H1 (cell line): ENCODE data around the gene PTPRD.

Experiments used
- ASH2L ChIP-seq: fragments of 200-600, 300-600 bp; sonication (generic); IDR thresholded peaks from one replicate; pipeline ENCODE4 v1.7.1; 2017; ENCODE audit warnings: low read length
- ATF2 ChIP-seq: IDR thresholded peaks from 2 replicates; pipeline ENCODE4 v1.6.1; 2012; ENCODE audit warnings: low read length, inconsistent platforms
- BCL11A ChIP-seq, 2 experiments: IDR thresholded peaks; one replicate each; pipeline ENCODE4 v1.6.1; 2011; ENCODE audit warnings: low read depth in 2 of 2, low read length in 2 of 2, mild to moderate bottlenecking in 2 of 2
- CTCF ChIP-seq, 3 experiments: IDR thresholded peaks; 1 replicate in 2 of 3; 2 replicates in 1 of 3; pipeline versions ENCODE4 v1.5.1 to v1.6.1; 2011; ENCODE audit warnings: low read length in 3 of 3, mild to moderate bottlenecking in 3 of 3, inconsistent platforms in 2 of 3, low read depth in 1 of 3, moderate library complexity in 1 of 3; ENCODE audit not compliant: insufficient read depth in 1 of 3; ENCODE audit errors: control extremely low read depth in 1 of 3
- EZH2 ChIP-seq: fragments of 200-600 bp; sonication (generic); IDR thresholded peaks from 2 replicates; pipeline ENCODE4 v1.7.1; 2012; ENCODE audit warnings: low read depth, mild to moderate bottlenecking, moderate library complexity, low read length, inconsistent platforms; ENCODE audit not compliant: severe bottlenecking
- GABPA ChIP-seq: IDR thresholded peaks from 2 replicates; pipeline ENCODE4 v1.6.1; 2011; ENCODE audit warnings: mild to moderate bottlenecking, low read length, moderate library complexity, borderline replicate concordance; ENCODE audit not compliant: insufficient read depth
- KDM1A ChIP-seq: fragments of 200-600, 300-600 bp; sonication (generic); IDR thresholded peaks from 2 replicates; pipeline ENCODE4 v1.7.1; 2016; ENCODE audit warnings: mild to moderate bottlenecking, low read length, borderline replicate concordance
- MAX ChIP-seq: IDR thresholded peaks from 2 replicates; pipeline ENCODE4 v1.6.1; 2012; ENCODE audit warnings: inconsistent platforms
- POLR2A ChIP-seq, 2 experiments: IDR thresholded peaks; 1 replicate in 1 of 2; 2 replicates in 1 of 2; pipeline ENCODE4 v1.6.1; 2011; ENCODE audit warnings: low read depth in 2 of 2, low read length in 2 of 2, mild to moderate bottlenecking in 2 of 2; ENCODE audit errors: control extremely low read depth in 1 of 2
- POLR2AphosphoS5 ChIP-seq: IDR thresholded peaks from 2 replicates; pipeline ENCODE4 v1.6.1; 2011; ENCODE audit warnings: low read depth, low read length
- RFX5 ChIP-seq: IDR thresholded peaks from 2 replicates; pipeline ENCODE4 v1.6.1; 2011; ENCODE audit warnings: low read depth, low read length, improper control_type of control experiment, borderline replicate concordance
- TAF1 ChIP-seq: IDR thresholded peaks from 2 replicates; pipeline ENCODE4 v1.6.1; 2011; ENCODE audit warnings: mild to moderate bottlenecking, low read depth, low read length
- YY1 ChIP-seq: IDR thresholded peaks from 2 replicates; pipeline ENCODE4 v1.6.1; 2011; ENCODE audit warnings: low read depth, mild to moderate bottlenecking, low read length

- no peak for TF ChIP-seq POLR2A (IDR thresholded peaks at IDR 0.05; ENCODE audit: control extremely low read depth in 1 of 2, low read depth in 2 of 2, low read length in 2 of 2)
- no peak for TF ChIP-seq EZH2
- TF ChIP-seq MAX = no peak
- no peak for TF ChIP-seq ATF2
- no peak for TF ChIP-seq CTCF (IDR thresholded peaks at IDR 0.05; ENCODE audit: control extremely low read depth in 1 of 3, insufficient read depth in 1 of 3, low read depth in 1 of 3, low read length in 3 of 3)
- no peak for TF ChIP-seq KDM1A
- TF ChIP-seq GABPA = no peak
- no peak for TF ChIP-seq ASH2L
- TF ChIP-seq TAF1 = no peak
- no peak for TF ChIP-seq RFX5
- no peak for TF ChIP-seq POLR2AphosphoS5
- no peak for TF ChIP-seq YY1
- TF ChIP-seq BCL11A (IDR thresholded peaks at IDR 0.05; ENCODE audit: low read depth in 2 of 2, low read length in 2 of 2) = no peak
These were observed 1397.8 kb downstream of the PTPRD start for GRCh38 chr9:9215050-9215449.
